HG03520 (cell line): ENCODE measurements around the gene SEMA3C.

Experiments used
- ATAC-seq: cut with Tn5 transposase; IDR thresholded peaks from one replicate; pipeline ENCODE4 v1.9.1; 2021; ENCODE audit warnings: mild to moderate bottlenecking, moderate library complexity; ENCODE audit not compliant: unreplicated experiment

The SEMA3C gene

GRCh38 chr7:80829527-80829926 lies 89.3 kb downstream of the SEMA3C start:
- no peak for ATAC-seq

- ATAC-seq: no peak
Measured at GRCh38 chr7:80827239-80827633, 91.6 kb downstream of the SEMA3C start.

DNA sequence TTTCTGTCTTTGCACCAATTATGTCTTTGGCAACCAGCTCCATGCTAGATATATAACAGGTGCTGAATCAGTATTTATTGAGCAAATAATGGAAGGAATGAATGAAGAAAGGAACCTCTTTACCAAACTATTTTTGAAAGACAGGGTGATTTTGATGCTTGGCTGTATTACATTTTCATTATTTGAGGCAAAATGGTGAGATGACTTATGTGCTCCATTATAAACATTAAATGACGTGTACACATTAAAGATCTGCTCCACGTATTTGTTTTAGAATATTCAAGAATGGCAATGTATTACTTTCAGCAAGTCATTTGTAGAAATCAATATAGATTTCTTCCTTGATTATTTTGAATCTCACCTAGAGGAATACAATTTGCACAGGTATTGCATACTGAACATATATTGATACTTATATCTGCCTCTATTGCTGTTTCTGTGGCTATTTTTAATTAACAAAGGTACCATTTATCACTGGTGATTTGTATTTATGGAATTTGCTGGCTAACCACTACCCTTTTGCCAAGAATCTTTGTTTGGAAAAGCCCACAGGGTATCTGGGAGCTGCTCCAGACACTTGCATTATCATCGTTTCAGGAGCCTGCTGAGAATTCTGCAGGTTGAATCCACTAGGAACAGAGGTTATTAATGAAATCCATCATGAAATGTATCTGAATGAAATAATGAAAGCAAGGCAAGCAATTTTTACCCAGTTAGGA lies 92.2 kb downstream of the SEMA3C start:
- ATAC-seq: no peak

- no peak for ATAC-seq
Measured at GRCh38 chr7:80825499-80825898, 93.4 kb downstream of the SEMA3C start.

GRCh38 chr7:80824253-80824652 lies 94.6 kb downstream of the SEMA3C start:
- ATAC-seq: no peak

- ATAC-seq: no peak
Measured at GRCh38 chr7:80823057-80823456, 95.8 kb downstream of the SEMA3C start.

GRCh38 chr7:80821771-80822319 lies 97.0 kb downstream of the SEMA3C start:
- ATAC-seq: no peak

DNA sequence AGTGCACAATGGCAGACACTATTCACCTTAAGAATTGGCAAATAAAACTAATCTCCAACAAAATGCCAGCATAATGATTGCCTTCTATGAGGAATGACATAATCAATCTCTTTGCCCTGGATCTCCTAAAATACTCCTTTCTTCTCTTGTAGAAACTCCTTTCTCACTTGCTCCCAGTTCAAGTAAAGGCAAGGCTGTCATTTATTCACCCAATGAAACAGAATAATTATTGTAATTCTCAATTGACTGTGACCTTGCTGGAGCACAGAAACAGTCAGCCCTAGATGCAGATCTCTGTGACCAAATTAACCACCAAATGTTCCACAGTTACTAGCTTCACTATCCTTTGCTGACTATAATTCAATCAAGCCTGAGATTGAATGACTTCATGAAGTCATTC lies 99.3 kb downstream of the SEMA3C start:
- ATAC-seq: no peak

GRCh38 chr7:80818181-80818580 lies 100.7 kb downstream of the SEMA3C start:
- no peak for ATAC-seq

DNA sequence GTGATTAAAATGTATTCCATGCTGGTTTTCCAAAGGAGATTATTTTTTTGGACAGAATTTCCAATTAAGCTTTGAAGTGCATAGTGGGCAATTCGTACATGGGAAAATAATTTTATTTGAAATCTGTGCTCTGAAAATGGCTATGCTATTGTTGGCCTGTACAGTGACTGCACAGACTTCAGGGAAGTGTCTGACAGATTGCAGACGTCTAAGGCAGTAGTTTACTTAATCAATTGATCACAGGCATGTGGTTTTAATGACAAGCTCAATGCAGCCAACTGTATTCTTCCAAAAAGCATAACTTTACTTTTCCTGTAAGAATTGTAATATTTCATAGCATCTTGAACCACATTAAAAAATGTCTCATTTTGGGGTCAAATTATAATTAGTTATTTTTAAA lies 102.0 kb downstream of the SEMA3C start:
- no peak for ATAC-seq

- ATAC-seq: no peak
Measured at GRCh38 chr7:80815733-80816132, 103.1 kb downstream of the SEMA3C start.

DNA sequence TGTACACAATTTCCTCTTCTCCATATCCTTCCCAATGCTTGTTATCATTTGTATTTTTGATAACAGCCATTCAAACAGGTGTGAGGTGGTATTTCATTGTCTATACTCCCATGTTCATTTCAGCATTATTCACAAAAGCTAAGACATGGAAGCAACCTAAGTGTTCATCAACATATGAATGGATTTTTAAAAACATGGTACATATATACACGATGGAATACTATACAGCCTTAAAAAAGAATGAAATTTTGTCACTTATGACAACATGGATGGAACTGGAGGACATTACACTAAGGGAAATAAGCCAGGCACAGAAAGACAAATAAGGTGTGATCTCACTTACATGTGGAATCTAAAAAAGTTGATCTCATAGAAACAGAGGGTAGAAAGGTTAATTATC lies 109.3 kb downstream of the SEMA3C start:
- no peak for ATAC-seq

DNA sequence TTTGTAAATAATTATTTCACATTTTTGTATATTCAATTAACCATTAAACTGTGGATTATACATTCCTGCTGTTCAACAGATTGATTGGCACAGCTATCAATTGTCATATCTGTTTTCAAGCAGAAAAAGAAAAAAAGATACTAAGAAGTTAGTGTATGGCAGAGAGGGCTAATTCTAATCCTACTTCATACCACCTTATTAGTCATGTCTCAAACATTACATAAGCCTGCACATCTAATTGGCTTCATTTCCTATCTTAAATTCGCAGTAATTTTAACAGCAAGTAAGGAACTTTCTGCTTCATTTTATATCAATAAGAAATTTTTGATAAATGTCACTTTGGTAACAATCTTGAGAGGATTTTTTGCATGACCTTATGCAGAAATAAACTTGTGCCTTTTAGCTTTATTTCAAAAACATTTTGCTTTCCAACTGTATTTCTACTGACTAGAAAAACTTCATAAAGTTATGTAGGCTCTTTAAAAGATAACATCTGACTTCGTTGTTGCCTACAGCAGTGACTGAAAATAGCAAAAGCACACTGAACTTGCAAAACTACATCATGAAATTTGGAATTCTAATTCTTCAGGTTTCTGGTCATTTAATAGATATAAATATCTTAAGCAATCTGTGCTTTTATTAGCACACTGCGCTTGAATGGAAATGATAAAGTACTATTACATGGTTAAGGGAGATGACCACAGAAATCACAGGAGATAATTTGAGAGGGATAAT lies 111.5 kb downstream of the SEMA3C start:
- ATAC-seq: no peak

DNA sequence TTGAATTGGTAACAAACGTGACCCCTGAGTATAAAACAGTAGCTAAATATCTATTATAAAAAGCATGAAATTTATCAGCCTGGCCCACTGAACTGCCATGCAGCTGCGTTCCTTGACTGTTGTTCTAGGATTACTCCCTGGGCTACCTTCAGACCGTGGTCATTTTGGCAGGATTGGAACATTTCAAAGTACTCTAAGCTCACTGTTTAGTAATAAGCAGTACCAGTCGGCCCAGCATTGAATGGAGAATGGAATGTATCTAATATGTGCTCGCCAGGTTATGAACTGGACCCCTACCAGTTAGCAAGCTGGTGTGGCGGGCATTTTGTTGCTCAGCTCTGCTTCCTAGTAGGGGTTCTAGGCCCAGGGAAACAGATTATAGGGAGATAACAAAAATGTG lies 112.2 kb downstream of the SEMA3C start:
- ATAC-seq: no peak

DNA sequence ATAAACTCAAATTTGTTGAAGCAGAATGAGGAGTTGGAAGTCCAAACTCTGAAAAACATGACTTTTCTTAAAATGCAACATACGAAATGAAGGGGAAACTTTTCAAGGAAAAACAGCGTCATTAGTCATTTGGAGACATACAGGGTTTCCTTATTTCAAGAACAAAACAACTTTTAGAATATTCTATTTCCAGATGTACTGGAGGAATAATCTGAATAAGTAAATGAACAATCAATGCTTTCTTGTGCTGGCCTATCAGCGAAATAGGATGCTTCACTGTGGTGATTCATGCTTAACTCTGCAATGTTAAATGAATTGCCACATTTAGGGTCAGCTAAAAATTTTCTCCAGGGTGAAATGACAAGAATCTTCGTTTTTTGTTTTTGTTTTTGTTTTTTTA lies 114.3 kb downstream of the SEMA3C start:
- ATAC-seq: no peak

GRCh38 chr7:80802527-80802926 lies 116.3 kb downstream of the SEMA3C start:
- ATAC-seq: no peak

GRCh38 chr7:80794631-80795573 lies 123.9 kb downstream of the SEMA3C start:
- no peak for ATAC-seq

- ATAC-seq: no peak
Measured at GRCh38 chr7:80791509-80791929, 127.3 kb downstream of the SEMA3C start.

DNA sequence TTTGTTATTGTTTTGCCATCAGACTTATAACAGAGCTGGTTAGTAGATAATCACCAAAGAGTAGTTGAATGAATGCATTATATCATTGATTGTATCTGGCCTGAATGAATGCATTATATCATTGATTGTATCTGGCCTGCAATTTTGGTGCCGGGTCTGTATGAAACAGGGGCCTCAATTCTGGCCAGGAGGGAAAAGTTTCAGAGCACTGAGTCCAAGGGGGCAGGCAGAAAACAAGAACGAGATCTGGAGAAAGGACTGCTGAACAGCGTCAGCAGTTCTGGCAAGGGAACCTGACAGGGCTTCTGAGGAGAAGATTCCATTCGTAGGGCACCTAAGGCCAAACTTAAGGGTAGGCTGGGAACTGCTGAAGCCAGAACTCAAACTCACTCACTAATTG lies 128.0 kb downstream of the SEMA3C start:
- ATAC-seq: no peak

DNA sequence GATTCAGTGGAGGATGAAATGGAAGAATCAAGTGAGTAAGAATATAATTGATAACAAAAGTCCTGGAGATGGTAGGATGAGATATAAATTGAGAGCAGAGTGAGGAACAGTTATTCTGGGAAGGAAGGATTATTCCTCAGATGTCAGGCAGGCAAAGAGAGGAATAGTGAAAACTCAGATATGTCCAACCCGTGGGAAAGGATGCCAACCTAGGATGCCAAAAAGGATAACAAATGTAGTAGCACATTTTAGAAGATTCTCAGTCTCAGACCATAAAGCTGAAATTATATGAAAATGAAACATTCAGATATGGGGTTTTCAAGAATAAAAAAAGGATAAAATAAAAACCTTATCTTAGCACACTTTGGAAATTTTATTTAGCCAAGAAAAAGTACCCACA lies 131.1 kb downstream of the SEMA3C start:
- ATAC-seq: no peak

DNA sequence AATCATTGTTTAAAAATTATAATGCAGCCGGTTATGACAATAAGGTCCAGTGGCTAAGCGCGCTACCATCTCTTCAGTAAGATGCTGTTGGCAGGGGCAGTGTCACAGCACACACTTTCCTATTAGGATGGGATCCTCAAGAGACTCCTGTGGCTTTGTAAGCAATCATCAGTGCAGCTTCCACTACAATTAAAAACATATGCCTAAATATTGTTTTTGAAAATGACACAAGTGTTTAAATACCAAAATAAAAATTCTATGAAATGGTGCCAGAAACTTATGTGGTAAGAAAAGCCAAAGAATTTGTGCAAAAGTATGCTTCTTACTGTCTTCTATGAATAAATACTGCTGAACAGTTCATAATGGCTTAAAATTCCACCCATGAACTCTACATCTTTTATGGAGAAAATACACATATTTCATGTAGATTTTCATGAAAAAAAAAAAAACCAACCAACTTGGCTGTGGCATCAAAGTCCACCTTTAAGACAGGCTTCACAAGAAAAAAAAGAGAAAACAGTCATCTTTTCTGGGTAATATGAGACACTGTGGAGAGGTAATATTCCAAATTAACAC lies 132.8 kb downstream of the SEMA3C start:
- no peak for ATAC-seq
